ENCODE data around the gene SLC39A1. TPM values are rescaled to one million over a fixed set of nuclear protein-coding genes. Genes with fewer than 3 reads are reported as not detected.

Gene SLC39A1
- total RNA-seq, 2 experiments from 2014 or later = 67.0 to 68.7 TPM

DNA sequence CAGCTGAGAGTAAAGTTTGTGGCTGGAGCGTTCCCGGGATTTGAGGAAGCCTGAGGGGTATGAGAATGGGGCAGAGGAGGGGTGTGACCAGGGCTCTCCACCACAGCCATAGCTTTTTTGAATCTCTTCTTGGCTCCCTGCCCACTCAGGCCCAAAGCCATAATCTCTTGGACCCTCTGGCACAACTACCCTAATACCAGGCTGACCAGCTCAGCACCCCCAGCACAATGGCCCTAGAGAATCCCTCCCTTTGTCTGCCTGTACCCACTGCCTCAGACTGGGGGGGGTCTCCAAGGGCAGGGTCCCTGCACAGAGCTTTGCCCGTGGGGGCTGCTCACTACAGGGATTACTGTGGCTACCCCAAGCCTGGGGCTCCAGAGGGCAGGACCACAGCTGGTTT lies 24.3 kb downstream of the SLC39A1 start:
- intact Hi-C loops (cut with micrococcal nuclease) = no loop called here
- CTCF ChIA-PET = no interaction called here
- Mint-ChIP-seq H3K9me3 (no peaks in the 10 kb centered on the region), H3K4me1 (ENCODE audit: low read depth) (peaks cover 10% of the 10 kb centered on the region), H3K27me3 (no peaks in the 10 kb centered on the region), H3K4me3 (no peak overlapping the region), H3K27ac (no peak overlapping the region), H3K36me3 (peaks cover 56% of the 10 kb centered on the region)
- POLR2A ChIA-PET = interaction anchor here (2.5 kb wide), 1 partner anchor 15 kb away, joined by 8 read pairs; no protein-coding TSS in a partner anchor
- no peak for DNase-seq

DNA sequence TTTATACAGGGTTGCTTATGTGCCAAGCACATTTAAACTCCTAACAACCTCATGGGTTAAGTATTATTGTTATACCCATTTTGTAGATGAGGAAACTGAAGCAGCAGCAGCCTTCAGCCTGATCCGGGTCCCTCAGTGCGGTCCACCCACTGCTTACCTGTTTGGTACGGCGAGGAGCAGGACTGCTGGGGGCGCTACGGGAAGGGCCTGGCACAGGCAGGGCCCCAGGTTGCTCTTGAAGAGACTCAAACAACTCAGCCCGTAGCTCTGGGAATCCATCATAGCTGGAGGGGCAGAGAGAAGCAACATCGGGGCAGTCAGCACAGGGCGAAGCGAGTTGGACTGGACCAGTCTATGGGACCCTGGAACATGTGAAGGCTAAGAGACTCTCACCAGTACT lies 26.0 kb downstream of the SLC39A1 start:
- Mint-ChIP-seq H3K27ac (no peak overlapping the region), H3K9me3 (no peaks in the 10 kb centered on the region), H3K27me3 (no peaks in the 10 kb centered on the region), H3K4me3 (no peak overlapping the region), H3K36me3 (peaks cover 58% of the 10 kb centered on the region), H3K4me1 (ENCODE audit: low read depth) (no peaks in the 10 kb centered on the region)
- DNase-seq = no peak
- intact Hi-C loops (cut with micrococcal nuclease) = no loop called here
- ChIA-PET POLR2A (no interaction called here), CTCF (interaction anchor here (2.1 kb wide), 1 partner anchor 49 kb away, joined by 6 read pairs; the partner anchor contains the start of gene RAB13)

DNA sequence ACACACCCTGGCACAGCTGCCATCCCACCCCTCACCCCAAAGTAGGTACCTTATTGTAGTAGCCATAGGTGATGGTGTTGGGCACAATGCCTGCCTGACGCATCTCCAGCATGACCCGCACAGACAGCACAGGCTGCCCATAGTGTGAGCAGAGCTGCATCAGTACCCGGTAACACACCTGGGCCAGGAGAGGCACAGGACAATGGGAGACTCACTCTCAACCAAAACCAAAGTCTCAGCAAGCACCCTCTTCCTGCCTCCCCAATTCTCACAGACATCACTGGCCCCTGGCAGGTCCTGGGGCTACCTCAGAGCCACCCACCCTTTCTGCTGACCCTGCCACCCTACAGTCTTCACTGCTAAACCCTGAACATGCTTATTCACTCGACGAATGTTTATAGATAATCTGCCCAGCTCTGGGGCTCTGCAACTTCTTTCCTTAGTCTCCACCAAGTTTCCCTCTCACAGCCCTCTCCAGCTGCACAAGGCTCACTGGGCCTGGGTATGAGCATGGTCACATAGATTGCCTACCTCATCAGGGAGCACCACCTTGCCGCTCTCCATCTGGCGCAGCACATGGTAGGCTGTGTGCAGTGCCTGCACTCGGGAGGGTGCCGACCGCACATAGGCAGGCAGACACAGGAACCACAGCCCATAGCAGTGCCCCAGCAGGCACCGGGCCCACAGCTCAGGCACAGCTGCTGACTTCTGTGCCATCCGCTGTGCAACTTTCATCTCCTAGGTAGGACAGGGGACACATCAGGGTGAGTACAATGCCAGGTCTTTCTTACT lies 27.1 kb downstream of the SLC39A1 start:
- Mint-ChIP-seq H3K36me3 (peaks cover 53% of the 10 kb centered on the region), H3K4me3 (no peak overlapping the region), H3K27me3 (no peaks in the 10 kb centered on the region), H3K9me3 (no peaks in the 10 kb centered on the region), H3K4me1 (ENCODE audit: low read depth) (no peaks in the 10 kb centered on the region), H3K27ac (no peak overlapping the region)
- CTCF ChIA-PET = interaction anchor here (2.1 kb wide), 1 partner anchor 51 kb away, joined by 6 read pairs; the partner anchor contains the start of gene RAB13
- intact Hi-C loops (cut with micrococcal nuclease) = no loop called here
- POLR2A ChIA-PET = no interaction called here
- DNase-seq = no peak

DNA sequence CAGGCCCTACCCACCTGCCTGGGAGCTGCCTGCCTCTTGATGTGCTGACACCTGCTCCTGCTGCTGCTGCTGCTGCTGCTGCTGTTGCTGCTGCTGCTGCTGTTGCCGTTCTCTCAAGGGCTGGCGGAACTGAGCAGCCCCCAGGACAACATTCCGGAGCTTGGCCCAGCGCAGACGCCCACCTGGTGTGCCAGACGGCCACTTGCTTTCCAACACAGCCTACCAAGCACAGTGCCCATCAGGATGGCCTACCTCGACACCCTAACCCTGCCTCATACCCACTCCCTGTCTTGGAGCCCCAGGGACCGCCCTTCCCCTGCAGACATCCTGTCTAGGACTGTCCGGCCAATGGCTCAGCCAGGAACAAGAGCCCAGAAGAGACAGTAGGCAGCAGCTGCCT lies 28.6 kb downstream of the SLC39A1 start:
- H3K36me3 Mint-ChIP-seq = peaks cover 47% of the 10 kb centered on the region
- no peak overlapping the region for H3K27ac Mint-ChIP-seq
- no peaks in the 10 kb centered on the region for H3K4me1 Mint-ChIP-seq (ENCODE audit: low read depth)
- ChIA-PET CTCF (interaction anchor here (1.0 kb wide), 1 partner anchor 12 kb away, joined by 5 read pairs; the partner anchor contains the start of gene DENND4B), POLR2A (interaction anchor here (0.7 kb wide), 1 partner anchor 13 kb away, joined by 3 read pairs; no protein-coding TSS in a partner anchor)
- H3K4me3 Mint-ChIP-seq = no peak overlapping the region
- no peaks in the 10 kb centered on the region for H3K9me3 Mint-ChIP-seq
- no peaks in the 10 kb centered on the region for H3K27me3 Mint-ChIP-seq
- intact Hi-C loops (cut with micrococcal nuclease) = no loop called here
- DNase-seq = no peak

DNA sequence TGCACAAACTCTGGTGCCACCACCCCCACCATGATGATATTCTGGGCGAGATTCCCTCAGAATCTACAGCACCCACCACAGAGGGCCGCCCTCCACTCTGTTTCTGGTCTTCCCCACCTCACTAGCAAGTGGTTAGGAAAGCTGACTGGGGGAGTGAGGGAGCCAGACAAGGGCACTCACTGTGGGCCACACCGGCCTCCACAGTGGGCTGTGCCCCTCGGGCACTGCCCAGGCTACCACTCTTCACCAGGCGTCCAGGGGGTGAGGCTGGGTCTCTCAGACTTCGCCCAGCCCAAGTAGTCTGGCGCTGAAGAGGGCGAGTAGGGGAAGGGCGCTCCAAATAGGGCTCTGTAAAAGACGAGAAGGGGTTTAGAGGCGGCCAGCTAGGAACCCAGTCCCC lies 29.4 kb downstream of the SLC39A1 start:
- intact Hi-C loops (cut with micrococcal nuclease) = no loop called here
- Mint-ChIP-seq H3K27me3 (no peaks in the 10 kb centered on the region), H3K36me3 (peaks cover 50% of the 10 kb centered on the region), H3K9me3 (no peaks in the 10 kb centered on the region), H3K4me1 (ENCODE audit: low read depth) (peaks cover under 1% of the 10 kb centered on the region), H3K27ac (no peak overlapping the region), H3K4me3 (no peak overlapping the region)
- CTCF ChIA-PET = interaction anchor here (1.0 kb wide), 1 partner anchor 13 kb away, joined by 5 read pairs; the partner anchor contains the start of gene DENND4B
- POLR2A ChIA-PET = interaction anchor here (0.7 kb wide), 1 partner anchor 14 kb away, joined by 3 read pairs; no protein-coding TSS in a partner anchor
- no peak for DNase-seq

DNA sequence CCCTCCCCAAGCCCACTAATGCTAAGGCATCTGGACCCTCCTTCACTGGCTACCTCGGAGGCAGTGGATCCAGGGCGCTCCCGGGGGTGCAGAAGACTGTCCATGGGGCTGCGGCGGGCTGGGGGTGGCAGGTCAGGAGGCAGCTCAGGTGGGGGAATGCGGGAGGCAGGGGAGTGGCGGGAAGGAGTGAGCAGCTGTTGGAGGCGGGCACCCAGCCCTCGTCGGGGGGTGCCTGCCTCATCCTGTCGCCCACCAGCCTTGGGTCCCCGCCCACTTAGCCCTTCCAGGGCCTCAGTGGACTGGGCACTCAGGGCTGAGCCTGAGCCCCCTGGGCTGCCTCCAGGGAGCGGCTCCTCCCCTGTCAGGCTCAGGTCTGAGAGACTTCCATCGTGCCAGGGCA lies 29.9 kb downstream of the SLC39A1 start:
- ChIA-PET POLR2A (interaction anchor here (1.6 kb wide), 1 partner anchor 12 kb away, joined by 5 read pairs; no protein-coding TSS in a partner anchor), CTCF (no interaction called here)
- Mint-ChIP-seq H3K9me3 (no peaks in the 10 kb centered on the region), H3K27ac (no peak overlapping the region), H3K4me3 (no peak overlapping the region), H3K27me3 (no peaks in the 10 kb centered on the region), H3K36me3 (peaks cover 49% of the 10 kb centered on the region), H3K4me1 (ENCODE audit: low read depth) (peaks cover 2% of the 10 kb centered on the region)
- DNase-seq = no peak
- intact Hi-C loops (cut with micrococcal nuclease) = no loop called here

DNA sequence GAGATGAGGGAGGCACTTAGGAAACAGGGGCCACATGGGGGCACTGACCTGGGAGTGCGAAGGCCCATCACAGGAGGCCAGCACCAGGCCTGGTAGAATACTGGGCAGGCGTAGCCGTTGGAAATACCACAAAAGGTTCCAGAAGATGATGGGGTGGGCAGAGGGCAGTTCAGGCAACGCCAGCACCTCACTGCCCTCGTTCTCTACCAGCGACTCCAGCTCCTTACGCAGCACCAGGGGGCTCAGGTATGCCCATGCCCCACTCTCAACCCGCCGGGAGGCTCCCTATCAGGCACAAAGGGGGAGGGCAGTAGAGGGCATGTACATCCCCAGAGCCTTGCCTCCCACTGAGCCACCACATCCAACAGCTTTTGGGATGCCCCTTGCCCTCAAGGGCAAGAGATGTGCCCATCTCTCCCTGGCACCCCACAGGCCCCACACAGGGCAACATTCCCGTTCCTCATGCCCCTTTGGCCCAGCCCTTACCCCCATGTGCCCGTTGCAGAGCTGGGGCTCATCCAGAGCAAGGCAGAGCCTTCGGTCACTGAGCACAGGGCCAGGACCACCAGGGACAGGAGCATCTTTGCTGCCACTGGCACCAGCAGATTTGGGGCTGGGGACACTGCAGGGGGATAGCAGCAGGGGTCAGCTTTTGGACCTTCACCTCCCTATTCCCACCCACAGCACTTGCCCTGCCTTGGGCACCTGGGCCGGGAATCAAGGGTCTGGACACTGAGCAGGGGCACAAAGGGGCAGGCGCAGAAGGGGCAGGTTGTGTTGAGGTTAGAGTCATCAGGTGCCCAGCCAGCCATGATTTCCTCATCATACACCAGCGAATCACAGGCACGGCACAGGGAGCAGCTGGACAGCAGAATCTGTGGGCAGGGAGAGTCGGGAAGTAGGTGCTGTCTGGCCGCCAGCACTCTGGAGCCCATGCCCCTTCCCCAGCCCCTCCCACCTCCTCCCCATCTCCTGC lies 30.9 kb downstream of the SLC39A1 start:
- Mint-ChIP-seq H3K9me3 (no peaks in the 10 kb centered on the region), H3K4me1 (ENCODE audit: low read depth) (peaks cover 2% of the 10 kb centered on the region), H3K4me3 (no peak overlapping the region), H3K36me3 (peaks cover 44% of the 10 kb centered on the region), H3K27me3 (no peaks in the 10 kb centered on the region), H3K27ac (no peak overlapping the region)
- ChIA-PET POLR2A (interaction anchor here (1.6 kb wide), 1 partner anchor 13 kb away, joined by 5 read pairs; no protein-coding TSS in a partner anchor), CTCF (no interaction called here)
- no peak for DNase-seq
- intact Hi-C loops (cut with micrococcal nuclease) = no loop called here

DNA sequence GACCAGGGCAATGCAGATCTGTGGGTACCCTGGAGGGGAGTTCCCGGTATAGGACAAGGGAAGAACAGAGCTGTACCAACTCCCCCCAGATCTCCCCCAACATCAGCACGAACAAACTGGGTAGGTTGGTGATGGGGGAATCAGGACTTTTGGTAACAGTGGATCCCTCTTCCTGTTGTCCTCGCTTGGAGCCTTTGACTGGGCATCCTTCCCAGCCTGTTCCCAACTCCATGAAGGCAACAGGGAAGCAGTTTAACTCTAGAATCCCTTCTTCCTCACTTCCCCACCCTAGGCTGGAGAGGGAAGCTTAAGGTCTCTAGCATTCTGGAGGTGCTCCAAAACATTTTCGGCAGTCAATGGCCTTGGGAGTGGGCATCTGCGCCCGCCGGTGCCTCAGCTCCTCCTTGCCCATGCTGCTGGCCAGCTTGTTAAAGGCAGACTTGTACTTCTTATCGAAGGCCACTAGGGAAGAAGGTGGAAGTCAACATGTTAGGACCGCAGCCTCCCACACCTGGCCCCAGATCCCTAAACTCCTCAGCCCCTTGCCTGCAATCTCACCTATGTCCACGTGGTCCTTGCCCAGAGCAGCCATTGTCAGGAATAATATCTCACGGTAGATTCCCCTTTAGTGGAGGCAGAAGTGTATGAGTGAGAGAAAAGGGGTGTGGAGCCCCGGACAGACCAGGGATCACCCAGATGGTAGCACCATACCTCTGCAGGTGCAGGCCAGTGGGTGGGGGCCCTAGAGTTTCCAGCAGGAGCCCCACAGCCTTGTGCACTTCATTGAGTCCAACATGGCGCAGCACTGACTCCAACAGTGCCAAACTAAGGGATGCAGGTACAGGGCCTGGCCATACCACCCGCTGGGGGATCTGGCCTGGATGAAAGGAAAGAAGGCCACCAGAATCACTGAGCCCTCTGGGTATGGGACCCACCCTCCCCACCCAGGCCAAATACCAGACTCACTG lies 33.1 kb downstream of the SLC39A1 start:
- H3K36me3 Mint-ChIP-seq = peaks cover 23% of the 10 kb centered on the region
- peaks cover 2% of the 10 kb centered on the region for H3K4me1 Mint-ChIP-seq (ENCODE audit: low read depth)

DNA sequence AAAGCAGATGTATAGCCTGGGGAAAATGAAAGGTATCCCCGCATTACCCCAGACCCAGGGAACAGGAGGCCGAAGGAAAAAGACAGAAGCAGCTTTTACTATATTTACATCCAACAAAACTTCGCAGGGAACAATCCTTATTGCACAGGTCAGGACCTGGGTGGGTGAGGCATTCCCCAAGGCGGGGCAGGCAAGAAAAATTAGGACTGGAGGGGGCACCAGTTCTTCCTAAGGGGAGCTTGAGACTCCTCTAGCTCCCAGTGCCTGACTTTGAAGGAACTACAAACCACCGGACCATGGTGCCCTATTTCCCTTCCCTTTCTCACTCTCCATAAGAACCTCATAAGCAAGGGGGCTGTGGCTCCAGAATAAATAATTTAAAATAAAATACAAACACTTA lies 33.9 kb downstream of the SLC39A1 start:
- Mint-ChIP-seq H3K4me1 (ENCODE audit: low read depth) (peaks cover 3% of the 10 kb centered on the region), H3K9me3 (no peaks in the 10 kb centered on the region), H3K4me3 (no peak overlapping the region), H3K27ac (no peak overlapping the region), H3K36me3 (peaks cover 18% of the 10 kb centered on the region), H3K27me3 (no peaks in the 10 kb centered on the region)
- CTCF ChIA-PET = interaction anchor here (0.6 kb wide), 1 partner anchor 292 kb away, joined by 3 read pairs; no protein-coding TSS in a partner anchor
- no peak for DNase-seq
- POLR2A ChIA-PET = interaction anchor here (1.0 to 1.4 kb wide), 2 partner anchors 16 to 17 kb away, joined by 3 read pairs; partner anchors contain the start of gene DENND4B
- intact Hi-C loops (cut with micrococcal nuclease) = no loop called here

More for the DNA sequence above, 33.1 kb downstream of the SLC39A1 start:
- DNase-seq = no peak
- ChIA-PET POLR2A (interaction anchor here (0.6 to 1.4 kb wide), 4 partner anchors 10 to 270 kb away, joined by 3 to 5 read pairs (median 3); partner anchors contain the start of gene DENND4B), CTCF (interaction anchor here (0.6 kb wide), 1 partner anchor 293 kb away, joined by 3 read pairs; no protein-coding TSS in a partner anchor)
- intact Hi-C loops (cut with micrococcal nuclease) = no loop called here
- no peak overlapping the region for H3K27ac Mint-ChIP-seq
- no peaks in the 10 kb centered on the region for H3K9me3 Mint-ChIP-seq
- no peaks in the 10 kb centered on the region for H3K27me3 Mint-ChIP-seq
- H3K4me3 Mint-ChIP-seq = no peak overlapping the region

DNA sequence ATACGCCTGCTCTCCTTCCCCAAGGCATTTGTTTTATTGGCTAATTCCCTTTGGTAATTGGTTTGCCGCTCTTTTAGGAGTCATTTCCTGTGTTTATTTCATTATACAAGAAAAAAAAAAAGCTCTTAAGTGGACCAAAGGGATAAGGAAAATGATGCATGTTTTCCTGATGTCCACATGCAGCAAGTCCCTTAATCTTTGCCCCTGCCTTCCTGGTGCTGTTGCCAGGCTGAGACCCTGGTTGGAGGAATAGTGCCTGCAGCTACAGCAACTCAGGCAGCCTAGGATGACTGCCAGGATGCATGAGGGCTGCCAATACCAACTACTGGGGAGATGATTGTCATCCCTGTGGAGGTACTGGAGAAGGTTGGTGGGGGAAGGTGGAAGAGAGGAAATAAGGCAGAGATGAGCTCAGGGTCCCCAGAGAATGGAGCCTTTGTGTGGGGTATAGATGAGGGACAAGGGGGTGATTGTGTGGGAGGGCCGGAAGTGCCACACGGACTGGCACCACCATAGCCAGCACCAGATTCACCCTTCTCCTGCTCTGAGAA lies 34.5 kb downstream of the SLC39A1 start:
- H3K36me3 Mint-ChIP-seq = peaks cover 14% of the 10 kb centered on the region
- no peaks in the 10 kb centered on the region for H3K9me3 Mint-ChIP-seq
- H3K27ac Mint-ChIP-seq = no peak overlapping the region
- peaks cover 8% of the 10 kb centered on the region for H3K4me1 Mint-ChIP-seq (ENCODE audit: low read depth)
- no peaks in the 10 kb centered on the region for H3K27me3 Mint-ChIP-seq
- CTCF ChIA-PET = interaction anchor here (1.5 kb wide), 1 partner anchor 10 kb away, joined by 3 read pairs; no protein-coding TSS in a partner anchor
- POLR2A ChIA-PET = interaction anchor here (1.4 kb wide), 1 partner anchor 17 kb away, joined by 3 read pairs; the partner anchor contains the start of gene DENND4B
- no peak for DNase-seq
- no peak overlapping the region for H3K4me3 Mint-ChIP-seq
- intact Hi-C loops (cut with micrococcal nuclease) = no loop called here

All from activated CD4-positive, alpha-beta memory T cell treated with anti-CD3 and anti-CD28 coated beads for 36 hours (primary cell).